GM21526 (cell line): Measurements from ENCODE around the gene ASB16.

Source experiments
- ATAC-seq: cut with Tn5 transposase; IDR thresholded peaks from one replicate; pipeline ENCODE4 v1.9.1; 2021; ENCODE audit warnings: moderate library complexity; ENCODE audit not compliant: unreplicated experiment, low FRiP score

ASB16 gene

DNA sequence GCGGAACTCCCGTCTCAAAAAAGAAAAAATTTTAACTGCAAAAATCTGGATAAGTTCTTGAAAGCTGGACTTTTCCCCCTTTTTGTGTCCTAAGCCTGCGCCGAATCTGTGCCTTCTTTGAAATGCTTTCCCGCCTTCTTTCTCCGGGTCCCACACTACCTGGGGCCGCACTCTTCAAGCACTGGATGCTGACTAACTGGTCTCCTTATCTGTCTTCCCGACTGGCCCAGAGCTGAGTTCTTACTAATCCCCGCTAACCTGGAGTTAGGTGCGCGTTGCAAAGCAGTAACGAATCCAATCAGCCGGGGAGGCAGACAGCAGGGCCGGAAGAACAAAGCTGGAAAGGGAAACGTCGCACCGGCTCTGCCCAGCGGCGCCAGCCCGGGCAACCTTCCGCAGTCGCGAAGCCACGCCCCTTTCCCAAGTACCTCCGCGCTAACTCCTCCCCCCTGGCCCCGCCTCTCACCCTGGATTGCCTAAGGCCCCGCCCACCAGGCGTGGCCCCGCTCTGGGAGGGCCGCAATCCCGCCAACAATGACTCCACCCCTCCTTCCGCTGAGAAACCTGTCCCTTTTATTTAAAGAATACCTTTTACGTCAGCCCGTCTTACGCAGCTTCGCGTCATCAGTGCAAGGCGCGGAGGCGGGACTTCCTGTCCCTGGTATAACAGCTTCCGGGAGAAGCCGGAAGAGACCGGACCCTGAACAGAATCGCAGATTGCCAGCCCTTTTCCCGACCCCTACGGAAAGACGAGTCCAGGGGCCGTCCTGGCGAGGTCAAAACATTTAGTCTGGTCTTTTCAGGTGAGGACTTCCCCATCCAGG is 16.0 kb downstream of the ASB16 start, which contains the start of gene TMUB2:
TMUB2 (plus strand) TSS at position 666 of the 824 bp plus-strand sequence. CDS start 737 bp downstream, outside the sequence.
- peak; percentile 72 for ATAC-seq

DNA sequence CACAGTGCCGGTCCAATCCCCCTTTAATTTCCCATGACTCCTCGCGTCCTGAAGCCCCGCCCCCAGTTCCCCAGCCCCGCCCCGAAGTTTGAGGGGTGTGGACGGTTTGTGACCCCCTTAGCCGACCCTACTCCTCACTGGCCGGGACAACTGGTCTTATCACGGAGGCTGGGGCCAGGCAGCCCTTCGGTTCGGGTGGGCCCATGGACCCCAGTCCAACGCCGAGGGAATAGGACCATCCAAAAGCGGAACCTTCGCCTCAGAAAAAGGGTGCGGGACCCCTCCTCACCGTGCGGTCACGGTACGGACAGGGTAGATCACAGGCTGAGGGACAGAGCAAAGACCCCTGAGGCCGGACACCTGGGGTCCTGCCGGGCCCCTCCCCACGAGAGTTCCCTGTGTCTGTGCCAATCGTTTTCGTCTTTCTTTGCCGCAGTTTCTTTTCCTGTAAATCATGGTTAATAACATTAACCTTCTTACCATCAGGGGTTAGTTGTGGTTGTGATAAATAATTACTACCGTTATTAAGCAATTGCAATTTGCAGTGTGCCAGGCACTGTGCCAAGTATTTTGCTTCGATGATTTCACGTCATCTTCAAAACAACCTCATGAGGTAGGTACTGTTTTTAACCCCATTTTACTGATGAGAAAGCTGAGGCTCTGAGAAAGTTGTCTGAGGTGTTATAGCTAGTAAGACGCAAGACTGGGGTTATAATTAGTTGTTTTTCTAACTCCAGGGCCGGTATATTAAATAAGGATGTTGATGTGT is 16.8 kb downstream of the ASB16 start:
- ATAC-seq, result peak; percentile 34

DNA sequence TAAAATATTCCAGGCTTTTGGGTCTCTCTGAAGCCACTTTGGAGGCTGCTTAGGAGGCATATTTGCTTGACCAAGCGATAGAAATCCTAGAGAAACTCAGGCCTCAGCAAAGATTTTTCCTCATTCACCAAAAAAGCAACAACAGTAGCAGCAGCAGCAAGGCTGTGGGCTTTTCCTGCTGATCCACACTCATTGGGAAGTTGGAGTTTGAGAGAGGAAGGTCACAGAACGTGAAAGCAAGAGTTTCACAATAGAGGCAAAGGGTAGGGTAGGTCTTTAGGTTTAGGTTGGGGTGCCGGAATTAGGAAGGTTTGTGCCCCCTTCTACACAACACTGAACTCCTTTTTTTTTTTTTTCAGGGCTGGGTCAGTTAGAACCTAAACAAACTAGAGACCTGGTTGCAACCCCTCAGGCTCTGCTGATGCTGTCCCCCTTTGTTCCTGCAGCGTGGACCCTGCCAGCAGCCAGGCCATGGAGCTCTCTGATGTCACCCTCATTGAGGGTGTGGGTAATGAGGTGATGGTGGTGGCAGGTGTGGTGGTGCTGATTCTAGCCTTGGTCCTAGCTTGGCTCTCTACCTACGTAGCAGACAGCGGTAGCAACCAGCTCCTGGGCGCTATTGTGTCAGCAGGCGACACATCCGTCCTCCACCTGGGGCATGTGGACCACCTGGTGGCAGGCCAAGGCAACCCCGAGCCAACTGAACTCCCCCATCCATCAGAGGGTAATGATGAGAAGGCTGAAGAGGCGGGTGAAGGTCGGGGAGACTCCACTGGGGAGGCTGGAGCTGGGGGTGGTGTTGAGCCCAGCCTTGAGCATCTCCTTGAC is 18.3 kb downstream of the ASB16 start:
- ATAC-seq, result no peak

DNA sequence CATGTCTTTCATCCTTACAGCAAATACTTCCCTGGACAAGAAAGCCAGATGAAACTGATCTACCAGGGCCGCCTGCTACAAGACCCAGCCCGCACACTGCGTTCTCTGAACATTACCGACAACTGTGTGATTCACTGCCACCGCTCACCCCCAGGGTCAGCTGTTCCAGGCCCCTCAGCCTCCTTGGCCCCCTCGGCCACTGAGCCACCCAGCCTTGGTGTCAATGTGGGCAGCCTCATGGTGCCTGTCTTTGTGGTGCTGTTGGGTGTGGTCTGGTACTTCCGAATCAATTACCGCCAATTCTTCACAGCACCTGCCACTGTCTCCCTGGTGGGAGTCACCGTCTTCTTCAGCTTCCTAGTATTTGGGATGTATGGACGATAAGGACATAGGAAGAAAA is 20.0 kb downstream of the ASB16 start:
- ATAC-seq, result no peak

DNA sequence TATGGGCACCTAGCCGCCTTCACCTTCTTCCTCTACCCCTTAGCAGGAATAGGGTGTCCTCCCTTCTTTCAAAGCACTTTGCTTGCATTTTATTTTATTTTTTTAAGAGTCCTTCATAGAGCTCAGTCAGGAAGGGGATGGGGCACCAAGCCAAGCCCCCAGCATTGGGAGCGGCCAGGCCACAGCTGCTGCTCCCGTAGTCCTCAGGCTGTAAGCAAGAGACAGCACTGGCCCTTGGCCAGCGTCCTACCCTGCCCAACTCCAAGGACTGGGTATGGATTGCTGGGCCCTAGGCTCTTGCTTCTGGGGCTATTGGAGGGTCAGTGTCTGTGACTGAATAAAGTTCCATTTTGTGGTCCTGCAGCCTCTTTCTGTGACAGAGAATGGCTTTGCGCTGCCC is 20.9 kb downstream of the ASB16 start:
- ATAC-seq, result no peak

DNA sequence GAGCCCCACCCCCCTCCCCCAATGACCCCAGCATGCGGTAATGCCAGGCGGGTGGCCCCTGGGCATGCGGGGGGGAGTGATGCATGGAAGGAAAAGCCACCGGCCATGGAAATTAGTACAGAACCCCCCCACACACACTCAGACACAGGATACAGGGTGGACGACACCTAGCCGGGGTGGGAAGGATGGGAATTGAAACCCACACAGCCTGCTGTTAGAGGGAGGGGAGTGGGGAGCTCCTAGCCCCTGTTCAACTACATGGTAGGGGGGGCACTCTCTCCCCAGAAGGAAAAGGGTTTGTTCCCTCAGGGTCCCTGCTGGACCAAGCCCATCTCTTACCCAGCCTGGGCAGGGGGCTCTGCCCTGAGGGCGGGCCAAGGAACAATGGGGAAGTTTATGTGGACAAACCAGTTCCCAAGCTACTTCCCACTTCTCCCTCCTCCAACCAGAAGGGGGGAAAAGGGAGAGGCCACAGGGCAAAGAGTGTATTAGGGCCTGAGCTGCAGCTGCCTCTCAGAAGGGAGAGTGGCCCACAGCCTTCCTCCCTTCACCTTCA is 21.5 kb downstream of the ASB16 start:
- ATAC-seq, result no peak

DNA sequence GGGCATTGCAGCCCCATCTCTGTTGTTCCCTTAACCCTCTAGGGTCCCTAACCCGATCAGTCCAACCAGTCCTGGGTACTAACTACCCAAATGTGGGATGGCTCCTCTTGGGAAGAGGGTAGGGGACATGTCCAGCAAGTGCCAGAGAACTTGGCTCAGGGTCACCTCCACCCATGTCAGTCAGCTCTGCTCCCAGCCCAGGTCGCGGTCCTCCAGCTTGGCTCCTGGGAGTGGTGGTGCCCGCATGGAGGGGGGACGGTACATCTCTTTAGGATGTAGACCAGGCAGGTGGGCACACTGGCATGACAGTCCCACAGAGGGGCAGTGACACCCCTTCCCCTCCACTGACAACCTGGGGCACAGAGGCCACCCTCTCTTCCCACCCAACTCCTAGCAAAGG is 22.2 kb downstream of the ASB16 start:
- no peak for ATAC-seq

DNA sequence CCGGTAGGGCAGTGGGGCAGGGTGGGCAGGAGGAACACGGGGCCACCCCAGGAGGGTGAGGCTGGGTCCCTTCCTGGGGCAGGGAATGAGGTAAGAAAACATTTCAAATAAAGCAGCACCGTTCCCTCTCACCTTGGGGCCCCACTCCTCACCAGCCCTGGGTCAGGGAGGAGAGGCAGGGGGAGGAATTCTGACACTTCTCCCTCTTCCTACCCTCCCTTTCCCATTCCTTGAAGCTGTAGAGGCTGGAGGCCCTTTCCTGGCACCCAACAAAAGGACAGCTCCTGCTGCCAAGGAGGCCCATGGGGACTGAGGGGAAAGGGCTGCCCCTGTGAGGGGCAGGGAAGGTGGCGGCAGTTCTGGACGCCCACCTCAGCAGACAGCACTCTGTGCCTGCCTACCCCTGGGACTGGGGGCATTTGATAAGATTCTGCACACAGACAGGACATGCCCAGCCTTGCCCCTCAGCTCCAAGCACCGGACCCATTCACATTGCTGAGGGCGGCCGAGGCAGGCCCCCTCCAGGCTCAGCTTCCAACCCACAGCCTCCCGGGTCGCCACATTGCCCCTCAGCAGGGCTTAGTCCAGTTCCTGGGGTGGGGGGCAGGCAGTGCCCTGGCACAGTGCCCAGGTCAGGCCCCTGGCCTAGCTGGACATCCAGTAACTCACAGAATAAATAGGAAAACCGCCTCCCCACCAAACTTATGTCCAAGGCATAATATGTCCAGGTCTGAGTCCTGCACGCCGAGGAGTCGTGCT is 23.0 kb downstream of the ASB16 start:
- ATAC-seq, result no peak

DNA sequence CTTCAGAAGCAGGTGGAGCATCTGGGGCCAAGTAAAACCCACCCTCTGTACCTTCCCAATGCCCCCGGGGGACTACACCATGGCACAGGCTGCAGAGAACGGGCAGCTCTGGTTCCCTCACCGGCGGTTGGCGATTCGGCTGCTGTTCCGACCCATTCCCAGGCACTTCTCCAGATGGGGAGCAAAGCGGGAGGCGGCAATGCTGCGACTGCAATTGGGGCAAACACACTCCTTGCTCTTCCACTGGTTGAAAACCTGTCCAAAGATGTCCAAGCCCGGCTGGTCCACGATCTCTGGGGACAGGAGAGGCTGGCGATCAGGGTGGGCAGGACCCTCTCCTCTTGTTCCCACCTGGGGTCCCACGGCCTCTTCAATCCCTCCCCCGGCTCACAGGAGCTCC is 26.6 kb downstream of the ASB16 start:
- no peak for ATAC-seq

DNA sequence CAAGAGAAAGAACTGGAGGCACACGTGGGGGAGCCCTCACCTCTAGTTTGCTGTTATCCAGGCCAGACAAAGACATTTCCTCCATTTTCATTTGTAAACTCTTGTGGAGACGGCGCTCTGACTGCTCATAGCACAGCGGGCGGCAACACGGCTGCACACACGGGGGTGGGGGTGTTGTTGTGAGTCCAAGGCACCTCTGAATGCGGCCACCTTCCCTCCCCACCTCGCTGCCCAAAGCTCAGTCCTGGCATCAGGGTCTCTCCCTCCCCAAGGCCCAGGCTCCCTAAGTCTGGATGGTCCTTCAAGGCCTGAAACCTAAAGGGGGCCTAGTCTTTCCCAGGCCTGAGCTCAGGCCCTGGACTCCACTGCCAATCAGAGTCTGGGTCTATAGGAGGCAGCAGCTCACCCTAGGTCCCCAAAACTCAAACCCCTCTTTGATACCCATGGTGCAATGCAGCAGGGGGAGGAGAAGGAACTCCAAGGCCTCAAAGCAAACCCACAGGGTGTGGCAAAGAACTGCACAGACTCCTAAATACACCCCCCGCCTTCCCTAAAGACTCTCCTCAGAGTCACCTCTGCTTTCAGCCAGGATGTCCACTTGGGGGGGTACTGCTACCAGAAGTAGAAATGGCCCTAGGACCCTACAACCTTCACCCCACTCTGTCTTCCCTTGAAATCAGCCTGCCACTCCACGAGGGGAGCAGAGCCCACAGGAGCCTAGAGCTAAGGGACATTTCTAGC is 27.6 kb downstream of the ASB16 start:
- ATAC-seq, result no peak

DNA sequence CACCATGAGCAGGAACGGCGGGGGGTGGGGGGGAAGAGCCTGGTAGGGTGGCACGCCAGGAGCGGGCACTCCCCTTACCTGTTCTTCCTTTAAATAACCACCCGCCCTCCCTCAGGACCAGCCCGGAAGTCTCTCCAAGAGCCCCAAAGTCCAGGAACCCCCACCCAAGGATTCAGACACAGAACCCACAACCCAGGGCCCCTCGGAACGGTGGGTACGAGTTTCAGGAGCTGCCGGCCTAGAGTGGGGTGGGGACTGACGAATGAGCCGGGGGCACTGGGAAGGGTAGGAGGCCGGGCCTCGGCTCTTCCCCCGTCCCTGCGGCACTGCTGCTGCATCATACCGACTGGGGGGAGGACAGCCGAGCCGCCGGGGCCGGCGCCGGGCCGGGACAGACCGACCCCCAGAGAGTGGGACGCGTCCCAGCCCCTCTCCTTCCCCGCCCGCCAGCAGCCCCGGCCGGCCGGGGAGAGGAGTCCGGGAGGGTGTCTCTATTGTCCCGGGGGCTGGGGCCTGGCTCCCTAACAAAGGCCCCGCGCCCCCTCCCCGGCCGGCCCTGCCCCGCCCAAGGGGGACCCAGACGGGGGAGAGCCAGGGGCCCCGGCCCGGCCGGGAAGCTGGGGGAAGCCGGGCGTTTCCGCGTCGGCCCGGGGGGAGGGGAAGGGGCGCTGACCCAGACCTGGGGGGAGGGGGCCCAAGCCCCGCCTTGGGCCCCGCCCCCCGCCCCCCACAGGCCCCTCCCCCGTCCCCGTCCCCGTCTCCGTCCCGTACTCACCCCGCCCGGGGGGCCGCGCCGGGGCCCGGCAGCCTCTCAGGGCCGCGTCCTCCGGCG is 28.4 kb downstream of the ASB16 start:
- ATAC-seq, result peak; percentile 0

DNA sequence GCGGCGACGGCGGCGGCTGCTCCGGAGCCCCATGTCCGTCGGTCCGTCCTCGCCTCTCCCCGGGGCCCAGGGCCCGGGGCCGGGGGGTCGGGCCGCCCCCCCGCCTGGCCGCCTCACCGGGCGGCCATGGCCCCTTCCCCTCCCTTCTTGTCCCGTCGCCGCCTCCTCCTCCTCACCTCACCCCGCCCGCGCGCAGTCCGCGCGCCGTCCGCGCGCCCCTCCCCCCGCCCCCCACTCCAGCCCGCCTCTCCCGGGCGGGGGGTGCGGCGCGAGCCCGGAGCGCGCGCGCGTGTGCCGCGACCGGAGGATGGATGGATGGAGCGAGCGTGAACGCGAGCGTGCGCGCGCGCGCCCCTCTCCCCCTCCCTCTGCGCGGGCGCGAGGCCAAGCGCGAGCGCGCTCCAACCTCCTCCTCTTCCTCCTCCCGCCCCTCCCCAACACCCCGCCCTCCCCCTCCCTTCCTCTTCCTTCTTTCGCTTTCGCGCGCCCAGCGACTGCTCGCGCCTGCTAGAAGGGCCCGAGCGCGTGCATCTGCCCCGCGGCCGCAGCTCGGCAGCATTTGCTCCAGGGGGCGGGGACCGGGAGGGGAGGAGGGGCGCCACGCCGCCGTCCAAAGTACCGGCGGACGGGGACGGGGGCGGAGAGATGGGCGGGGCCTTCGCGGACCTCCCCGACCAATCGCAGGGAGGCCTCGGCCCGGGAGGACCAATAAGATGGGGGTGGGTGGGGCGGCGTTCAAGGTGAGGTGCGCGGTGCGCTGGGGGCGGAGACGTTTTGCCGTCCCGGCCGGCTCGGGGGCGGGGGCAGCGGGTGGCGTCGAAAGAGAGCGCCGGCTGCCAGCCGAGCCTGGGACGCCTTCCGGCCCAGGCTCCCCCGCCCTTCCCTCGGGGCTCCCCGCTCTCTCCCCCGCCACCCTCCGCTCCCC is 29.3 kb downstream of the ASB16 start, which contains the start of gene ATXN7L3:
ATXN7L3 (minus strand) TSS at position 332 of the 925 bp plus-strand sequence. CDS start 1,814 bp downstream, outside the sequence.
- peak; percentile 54 for ATAC-seq

DNA sequence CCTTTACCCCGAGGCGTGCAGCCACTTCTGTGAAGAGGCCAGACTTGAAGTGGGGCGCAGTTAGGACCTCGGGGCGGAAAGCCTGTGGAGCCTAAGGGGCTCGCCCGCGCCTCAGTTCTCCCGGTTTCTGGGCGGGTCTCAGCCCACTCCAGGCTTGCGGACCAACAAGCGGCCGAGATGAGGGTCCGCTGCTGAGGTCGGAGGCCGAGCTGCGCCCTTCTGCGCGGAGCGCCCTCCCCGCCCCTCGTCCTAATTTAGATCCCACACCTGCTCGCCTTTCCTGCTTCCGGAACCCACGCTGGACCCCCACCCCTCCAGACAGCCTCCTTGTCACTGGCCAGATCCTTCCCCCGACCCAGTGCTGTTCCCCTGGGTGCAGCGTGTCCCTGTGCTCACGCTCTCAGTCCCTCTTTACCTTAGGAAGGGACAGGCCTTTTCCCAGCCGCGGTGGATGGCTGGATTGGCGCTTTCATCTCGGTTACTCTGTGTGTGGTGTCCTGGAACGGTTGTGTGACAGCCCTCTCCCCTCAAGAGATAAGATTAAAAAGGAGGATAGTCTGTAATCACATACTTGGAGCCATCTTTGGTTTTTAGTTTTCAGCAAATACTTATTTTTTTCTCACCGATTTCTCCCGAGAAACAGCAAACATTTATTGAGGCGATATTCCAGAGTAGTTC is 30.1 kb downstream of the ASB16 start:
- ATAC-seq, result peak; percentile 14

DNA sequence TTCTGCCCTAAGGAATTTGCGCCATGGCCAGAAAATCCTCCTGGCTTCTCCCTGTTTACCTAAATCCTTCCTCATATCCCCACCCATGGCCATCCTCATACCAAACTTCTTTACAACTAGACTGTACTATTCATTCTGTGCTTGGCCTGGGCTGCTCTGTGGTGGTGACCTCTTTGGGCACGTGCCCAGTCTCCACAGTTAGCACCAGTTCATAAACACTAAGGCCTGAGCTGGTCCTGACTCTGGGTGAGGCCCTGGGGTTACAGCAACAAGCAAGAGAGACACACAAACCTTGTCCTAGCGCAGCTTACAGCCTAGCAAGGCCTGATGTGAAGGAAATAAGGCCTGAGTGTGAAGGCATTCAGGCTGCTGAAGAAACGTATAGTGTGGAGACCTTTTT is 32.3 kb downstream of the ASB16 start:
- no peak for ATAC-seq

DNA sequence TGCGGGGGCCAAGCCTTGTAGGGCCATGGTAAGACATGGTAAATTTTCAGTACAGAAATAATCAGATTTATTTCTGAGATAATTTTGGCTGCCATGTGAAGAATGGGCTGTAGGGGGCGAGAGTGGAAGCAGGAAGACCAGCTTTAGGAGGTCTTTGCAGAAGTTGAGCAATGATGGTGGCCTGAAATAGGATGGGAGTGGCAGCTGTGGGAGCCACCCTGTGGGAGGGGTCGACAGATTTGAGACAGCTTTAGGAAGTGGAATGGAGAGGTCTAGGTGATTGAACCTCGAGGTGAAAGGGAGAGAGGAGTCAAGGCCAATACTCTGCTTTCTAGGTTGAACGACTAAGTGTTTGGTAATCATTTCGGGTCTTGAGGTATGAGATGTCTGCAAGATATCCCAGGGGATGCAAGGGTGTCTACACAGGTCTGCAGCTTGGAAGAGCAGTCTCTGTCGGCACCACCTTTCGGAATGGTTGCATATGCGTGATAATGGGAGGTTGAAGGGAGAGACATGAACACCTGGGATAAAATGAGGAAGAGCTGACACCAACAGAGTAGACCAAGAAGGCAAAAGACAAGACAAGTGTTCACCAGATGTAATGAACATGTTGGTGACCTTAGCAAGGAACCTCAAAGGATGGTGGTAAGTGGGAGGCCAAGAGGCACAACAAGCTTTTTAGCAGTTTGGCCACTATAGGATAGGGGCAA is 33.4 kb downstream of the ASB16 start:
- ATAC-seq, result no peak

DNA sequence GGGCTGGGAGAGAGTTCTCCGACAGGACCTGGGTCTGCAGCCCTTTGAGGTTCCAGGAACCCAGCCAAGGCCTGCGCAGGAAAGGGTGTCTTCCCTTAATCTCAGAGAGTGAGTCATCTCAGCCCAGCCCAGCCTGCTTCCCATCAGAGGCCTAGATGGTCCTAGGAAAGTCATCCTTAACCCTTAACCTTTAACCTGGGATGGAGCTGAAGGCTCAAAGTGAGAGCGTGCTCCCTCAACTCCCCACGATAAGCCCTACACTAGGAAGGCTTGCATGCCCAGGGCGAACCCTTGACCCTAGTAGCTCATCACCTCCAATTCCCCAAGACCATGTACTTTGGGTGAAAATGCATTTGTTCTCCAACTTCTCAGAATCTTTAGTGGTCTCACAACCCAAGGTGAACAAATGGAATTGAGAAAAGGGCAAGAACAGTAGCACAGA is 34.0 kb downstream of the ASB16 start:
- ATAC-seq, result no peak
